Uterus (tissue), 4 donors: ENCODE measurements around the gene GBA2. TPM values are rescaled to one million over a fixed set of nuclear protein-coding genes. Genes with fewer than 3 reads are reported as not detected.

Experiments used
- DNase-seq, 2 donors: peaks; one replicate each; pipeline ENCODE4 v3.0.0-alpha.2; 2019 to 2020
- H3K27ac ChIP-seq, 2 donors: fragments of 200-600 bp; sonication (generic); 1 replicate in 1 of 2; 2 replicates in 1 of 2; pipeline ENCODE4 v1.5.1; 2016 to 2018
- H3K27me3 ChIP-seq, 2 donors: fragments of 200-600 bp; sonication (generic); one replicate each; pipeline ENCODE4 v1.5.1; 2018 to 2019; ENCODE audit warnings: control low read depth in 1 of 2
- H3K36me3 ChIP-seq, 2 donors: fragments of 200-600 bp; sonication (generic); one replicate each; pipeline ENCODE4 v1.5.1; 2019; ENCODE audit warnings: control low read depth in 1 of 2
- H3K4me1 ChIP-seq, 2 donors: fragments of 200-600 bp; sonication (generic); one replicate each; pipeline ENCODE4 v1.5.1; 2018 to 2019; ENCODE audit warnings: control low read depth in 1 of 2
- H3K4me3 ChIP-seq, 2 donors: fragments of 200-600 bp; sonication (generic); 1 replicate in 1 of 2; 2 replicates in 1 of 2; pipeline ENCODE4 v1.5.1; 2018 to 2019; ENCODE audit warnings: mild to moderate bottlenecking in 1 of 2
- H3K9me3 ChIP-seq, 2 donors: fragments of 200-600 bp; sonication (generic); one replicate each; pipeline ENCODE4 v1.5.1; 2019; ENCODE audit warnings: control low read depth in 1 of 2
- CTCF ChIP-seq, 4 experiments: fragments of 200-600 bp in 2 of 4; fragments of 450-650 bp in 2 of 4; sonication (generic) in 2 of 4; IDR thresholded peaks; one replicate each; pipeline ENCODE4 v1.5.1; 2016 to 2019; ENCODE audit warnings: antibody characterized with exemption in 4 of 4, mild to moderate bottlenecking in 2 of 4, moderate library complexity in 1 of 4
- POLR2A ChIP-seq, 2 donors: fragments of 450-650 bp; IDR thresholded peaks; one replicate each; pipeline ENCODE4 v1.6.1; 2016; ENCODE audit warnings: antibody characterized with exemption in 2 of 2, mild to moderate bottlenecking in 1 of 2, moderate library complexity in 1 of 2
- intact Hi-C: fragments of 100-400 bp; cut with DNase I; formaldehyde crosslinking; loops from one replicate; pipeline ENCODE4 v1.15.1; 2023; ENCODE audit warnings: low total_unique reads
- total RNA-seq, 4 donors: library from RNA; depleted of rRNA in 3 of 4; stranded (reverse); fragments of >200 nt in 3 of 4; gene quantifications; one replicate each; pipeline versions ENCODE4 v1.1.0 to v1.2.4, GENCODE V29; 2014 to 2023
- donor health status: DM: yes; HTN: yes; CAD: no.

Gene GBA2
- total RNA-seq, 4 donors from 2014 or later: 26.9 to 104 (median 42.1) TPM

- H3K27me3 ChIP-seq: no peaks in the 10 kb centered on the region
- TF ChIP-seq CTCF (IDR thresholded peaks at IDR 0.05): peak in 1 of 4 experiments; percentile 1
- peak; percentile 74 to 76 for TF ChIP-seq POLR2A (IDR thresholded peaks at IDR 0.05)
- intact Hi-C loops: loop anchor here (5.0 kb wide), 1 partner anchor 41 kb away; the partner anchor contains the start of gene TPM2
- H3K27ac ChIP-seq: peak overlapping the region; percentile 94 to 97
- peaks cover 0 to 4% of the 10 kb centered on the region in 2 donors for H3K4me1 ChIP-seq
- no peaks in the 10 kb centered on the region for H3K36me3 ChIP-seq
- no peaks in the 10 kb centered on the region for H3K9me3 ChIP-seq
- H3K4me3 ChIP-seq: peak overlapping the region; percentile 31 to 84
- peak; percentile 83 to 92 for DNase-seq
These were observed 20.7 kb downstream of the GBA2 start for GRCh38 chr9:35728041-35728971.

- H3K4me3 ChIP-seq: peak overlapping the region; percentile 31 to 84
- no peaks in the 10 kb centered on the region for H3K36me3 ChIP-seq
- no peaks in the 10 kb centered on the region for H3K27me3 ChIP-seq
- H3K27ac ChIP-seq: peak overlapping the region; percentile 94 to 97
- H3K9me3 ChIP-seq: no peaks in the 10 kb centered on the region
- TF ChIP-seq CTCF (IDR thresholded peaks at IDR 0.05): no peak
- no peak for TF ChIP-seq POLR2A (IDR thresholded peaks at IDR 0.05)
- H3K4me1 ChIP-seq: no peaks in the 10 kb centered on the region
- intact Hi-C loops: loop anchor here (5.0 kb wide), 1 partner anchor 40 kb away; the partner anchor contains the start of gene TPM2
- DNase-seq: no peak
These were observed 21.4 kb downstream of the GBA2 start for GRCh38 chr9:35727676-35728040.

GRCh38 chr9:35726931-35727330, 22.1 kb downstream of the GBA2 start:
- H3K36me3 ChIP-seq: no peaks in the 10 kb centered on the region
- no peaks in the 10 kb centered on the region for H3K27me3 ChIP-seq
- intact Hi-C loops: loop anchor here (5.0 kb wide), 1 partner anchor 40 kb away; the partner anchor contains the start of gene TPM2
- no peaks in the 10 kb centered on the region for H3K4me1 ChIP-seq
- peak overlapping the region in 1 of 2 donors; percentile 31 for H3K4me3 ChIP-seq
- no peaks in the 10 kb centered on the region for H3K9me3 ChIP-seq
- TF ChIP-seq CTCF (IDR thresholded peaks at IDR 0.05) (peak in 2 of 4 experiments; percentile 8 to 35), POLR2A (IDR thresholded peaks at IDR 0.05) (no peak)
- peak in 1 of 2 donors; percentile 62 for DNase-seq
- peak overlapping the region; percentile 94 to 97 for H3K27ac ChIP-seq

- Histone ChIP-seq H3K27me3 (no peaks in the 10 kb centered on the region), H3K4me3 (no peak overlapping the region), H3K36me3 (no peaks in the 10 kb centered on the region), H3K4me1 (no peaks in the 10 kb centered on the region), H3K9me3 (no peaks in the 10 kb centered on the region), H3K27ac (no peak overlapping the region)
- intact Hi-C loops: loop anchor here (5.0 kb wide), 1 partner anchor 38 kb away; the partner anchor contains the start of gene TPM2
- no peak for DNase-seq
- TF ChIP-seq CTCF (IDR thresholded peaks at IDR 0.05) (no peak), POLR2A (IDR thresholded peaks at IDR 0.05) (no peak)
These were observed 23.7 kb downstream of the GBA2 start for GRCh38 chr9:35725362-35725761.

- Histone ChIP-seq H3K9me3 (no peaks in the 10 kb centered on the region), H3K4me3 (no peak overlapping the region), H3K27me3 (no peaks in the 10 kb centered on the region), H3K36me3 (no peaks in the 10 kb centered on the region), H3K4me1 (no peaks in the 10 kb centered on the region), H3K27ac (no peak overlapping the region)
- intact Hi-C loops: no loop called here
- TF ChIP-seq POLR2A (IDR thresholded peaks at IDR 0.05) (no peak), CTCF (IDR thresholded peaks at IDR 0.05) (no peak)
- no peak for DNase-seq
These were observed 25.1 kb downstream of the GBA2 start for GRCh38 chr9:35723908-35724307.
